Stimulated activated CD4-positive, alpha-beta T cell treated with anti-CD3 and anti-CD28 coated beads, TNF-alpha, amount 100 ng/mL, for 24 hours (primary cell): Measurements from ENCODE around the gene MIF.
"Not testable (repeated sequence)": the region's sequence is repeated elsewhere in the genome, so short reads cannot be mapped to it uniquely, and the experiment has no call there.

Experiments used
- DNase-seq, 3 experiments: peaks; one replicate each; pipeline ENCODE4 v3.0.0-alpha.2; 2020; ENCODE audit warnings: low read depth in 3 of 3

The MIF gene

DNA sequence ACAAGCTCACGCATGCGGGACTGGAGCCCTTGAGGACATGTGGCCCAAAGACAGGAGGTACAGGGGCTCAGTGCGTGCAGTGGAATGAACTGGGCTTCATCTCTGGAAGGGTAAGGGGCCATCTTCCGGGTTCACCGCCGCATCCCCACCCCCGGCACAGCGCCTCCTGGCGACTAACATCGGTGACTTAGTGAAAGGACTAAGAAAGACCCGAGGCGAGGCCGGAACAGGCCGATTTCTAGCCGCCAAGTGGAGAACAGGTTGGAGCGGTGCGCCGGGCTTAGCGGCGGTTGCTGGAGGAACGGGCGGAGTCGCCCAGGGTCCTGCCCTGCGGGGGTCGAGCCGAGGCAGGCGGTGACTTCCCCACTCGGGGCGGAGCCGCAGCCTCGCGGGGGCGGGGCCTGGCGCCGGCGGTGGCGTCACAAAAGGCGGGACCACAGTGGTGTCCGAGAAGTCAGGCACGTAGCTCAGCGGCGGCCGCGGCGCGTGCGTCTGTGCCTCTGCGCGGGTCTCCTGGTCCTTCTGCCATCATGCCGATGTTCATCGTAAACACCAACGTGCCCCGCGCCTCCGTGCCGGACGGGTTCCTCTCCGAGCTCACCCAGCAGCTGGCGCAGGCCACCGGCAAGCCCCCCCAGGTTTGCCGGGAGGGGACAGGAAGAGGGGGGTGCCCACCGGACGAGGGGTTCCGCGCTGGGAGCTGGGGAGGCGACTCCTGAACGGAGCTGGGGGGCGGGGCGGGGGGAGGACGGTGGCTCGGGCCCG is at the start of gene MIF:
Gene MIF, plus strand, starts transcription at position 439 of the 765 bp plus-strand sequence. Its CDS starts 92 bp downstream, at position 531.
- DNase-seq = peak; percentile 93 to 97 (median 97)

- DNase-seq = no peak
Observed at GRCh38 chr22:23844739-23845202, 49.4 kb upstream of the MIF start.

GRCh38 chr22:23845265-23846080 is 48.7 kb upstream of the MIF start:
- DNase-seq = no peak

GRCh38 chr22:23846081-23846469 is 48.1 kb upstream of the MIF start:
- no peak for DNase-seq

DNA sequence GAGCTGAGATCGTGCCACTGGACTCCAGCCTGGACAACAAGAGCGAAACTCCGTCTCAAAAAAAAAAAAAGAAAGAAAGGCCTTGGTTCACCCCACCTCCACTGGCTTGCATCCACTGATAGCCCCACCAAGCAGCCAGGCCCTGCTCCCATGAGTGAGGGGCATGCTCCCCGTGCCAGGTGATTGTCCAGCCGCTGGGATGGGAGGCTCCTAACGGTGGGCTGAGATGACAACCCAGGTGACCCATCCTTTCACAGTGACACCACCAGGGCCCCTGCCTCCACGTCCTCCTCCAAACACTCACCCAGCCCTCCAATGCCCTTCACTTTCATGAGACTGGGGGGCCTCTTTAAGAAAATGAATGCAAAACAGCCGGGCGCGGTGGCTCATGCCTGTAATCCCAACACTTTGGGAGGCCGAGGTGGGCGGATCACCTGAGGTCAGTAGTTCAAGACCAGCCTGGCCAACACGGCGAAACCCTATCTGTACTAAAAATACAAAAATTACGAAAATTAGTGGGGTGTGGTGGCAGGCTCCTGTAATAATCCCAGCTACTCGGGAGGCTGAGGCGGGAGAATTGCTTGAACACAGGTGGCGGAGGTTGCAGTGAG is 46.8 kb upstream of the MIF start:
- DNase-seq = no peak

DNA sequence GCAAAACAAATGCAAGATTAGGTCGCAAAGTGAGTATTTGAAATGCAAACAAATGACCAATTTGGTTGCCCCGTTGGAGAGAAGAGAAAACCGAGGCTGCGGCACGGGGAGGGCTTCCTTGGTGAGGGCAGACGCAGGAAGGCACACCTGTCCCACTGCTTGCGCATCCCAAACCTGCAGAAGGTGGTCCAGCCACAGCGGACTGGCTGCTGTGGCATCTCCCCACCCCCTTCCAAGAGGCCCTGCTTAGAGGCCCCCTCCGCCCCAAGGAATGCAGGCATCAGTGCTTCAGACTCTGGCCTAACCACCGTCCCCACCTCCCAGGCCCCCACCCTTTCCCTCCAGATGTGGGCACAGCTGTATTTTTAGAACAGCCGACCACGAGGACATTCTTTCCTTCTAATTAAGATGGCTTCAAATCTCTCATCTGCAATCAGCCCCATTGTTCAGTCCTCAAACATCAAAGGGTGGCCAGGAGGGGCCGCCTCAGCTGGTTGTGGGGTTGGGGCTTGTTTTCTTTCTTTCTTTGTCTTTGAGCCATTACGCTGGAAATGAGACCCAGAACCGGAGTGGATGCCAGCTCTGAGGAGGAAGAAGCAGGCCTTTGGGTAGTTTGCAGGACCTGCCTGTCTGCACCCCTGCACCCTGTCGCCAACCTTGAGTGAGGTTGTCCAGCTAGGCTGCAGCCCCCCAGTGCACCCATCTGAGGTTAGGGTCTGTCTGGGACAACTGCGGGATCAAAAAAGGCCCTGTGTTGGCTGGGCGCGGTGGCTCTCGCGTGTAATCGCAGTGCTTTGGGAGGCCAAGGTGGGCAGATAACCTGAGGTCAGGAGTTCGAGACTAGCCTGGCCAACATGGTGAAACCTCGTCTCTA is 46.0 kb upstream of the MIF start:
- DNase-seq = no peak

DNA sequence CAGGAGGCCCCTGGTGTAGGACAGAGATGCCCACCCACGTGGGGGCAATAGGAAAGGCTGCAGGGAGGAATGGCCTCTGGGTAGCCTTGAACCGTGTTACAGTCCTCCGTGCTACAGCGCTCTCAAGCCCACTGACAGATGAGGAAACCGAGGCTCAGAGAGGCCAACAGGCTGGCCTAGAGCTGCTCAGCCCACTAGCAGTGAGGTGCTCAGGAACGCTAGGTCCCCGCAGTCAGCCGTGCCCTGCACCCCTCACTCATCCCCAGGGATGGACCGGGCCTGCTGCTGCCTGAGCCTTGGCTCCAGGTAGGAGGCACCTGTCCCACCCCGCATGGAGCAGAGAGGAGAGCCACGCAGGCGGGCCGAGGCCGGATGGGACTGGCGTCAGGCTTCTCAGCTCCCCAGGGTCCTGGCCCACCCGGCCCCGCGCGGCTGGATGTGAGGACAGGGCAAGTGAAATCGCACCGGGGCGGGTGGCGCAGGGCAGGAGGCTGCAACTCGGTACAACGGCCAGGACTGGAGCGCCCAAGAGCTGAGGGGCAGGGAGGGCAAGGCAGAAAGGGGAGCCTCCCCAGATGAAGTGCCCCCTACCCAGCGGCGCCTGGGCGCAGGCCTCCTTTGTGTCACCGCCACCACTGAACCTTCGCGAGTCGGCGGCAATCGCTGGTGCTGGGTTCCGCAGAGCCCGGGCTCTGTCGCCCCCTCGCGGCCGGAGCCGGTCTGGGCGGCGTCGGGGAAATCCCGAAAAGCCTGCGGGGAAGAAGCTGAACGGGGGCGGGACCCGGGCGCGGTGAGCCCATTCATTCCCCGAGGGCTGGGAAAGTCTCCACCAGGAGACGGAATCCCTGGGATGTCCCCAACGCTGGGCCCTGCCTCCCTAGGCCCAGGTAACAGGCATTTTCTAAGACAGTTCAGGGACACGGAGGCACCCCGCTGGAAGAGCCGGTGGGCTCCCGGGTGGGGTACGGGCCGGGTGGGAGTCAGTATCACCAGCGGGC is 44.9 kb upstream of the MIF start:
- peak; percentile 77 to 85 (median 82) for DNase-seq

- DNase-seq = no peak
Observed at GRCh38 chr22:23850136-23850611, 44.0 kb upstream of the MIF start.

DNA sequence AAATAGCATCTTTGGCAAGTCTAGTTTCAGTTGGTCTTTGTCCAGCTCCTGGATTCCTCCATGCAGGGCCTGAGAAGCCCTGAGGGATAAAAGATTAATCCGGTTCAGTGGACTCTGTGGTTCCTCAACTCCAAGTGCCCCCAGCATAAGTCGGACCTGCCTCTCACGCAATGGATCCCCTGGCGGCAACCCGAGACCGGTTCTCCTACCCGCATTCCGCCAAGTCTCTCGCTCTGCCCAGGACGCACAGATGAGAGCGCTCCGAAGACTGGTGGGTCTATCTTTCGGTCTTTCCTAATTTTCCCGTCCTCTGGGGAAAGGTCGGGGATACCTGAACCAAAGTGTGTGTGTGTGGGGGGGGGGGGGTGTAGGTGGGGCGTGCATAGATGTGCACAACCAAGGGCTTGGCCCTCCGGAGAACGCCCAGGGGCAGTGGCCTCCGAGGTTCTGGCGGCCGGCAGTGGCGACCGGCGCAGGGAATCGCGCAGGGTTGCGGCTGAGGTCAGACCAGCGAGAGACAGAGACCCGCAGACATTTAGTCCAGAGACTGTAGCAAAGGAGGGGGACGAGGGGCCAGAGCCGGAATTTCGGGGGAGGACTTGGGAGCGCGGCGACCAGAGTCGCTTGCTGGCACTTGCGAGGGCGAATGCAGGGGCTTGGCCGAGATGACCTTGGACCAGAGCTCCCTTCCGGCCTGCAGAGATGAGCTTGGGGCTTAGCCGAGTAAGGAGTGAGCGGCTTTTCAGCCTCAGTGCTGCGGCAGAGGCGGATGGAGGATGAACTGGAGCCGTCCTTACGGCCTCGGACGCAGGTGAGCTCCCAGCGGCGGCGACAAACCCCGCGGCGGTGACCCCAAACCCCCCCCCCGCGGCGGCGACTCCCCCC is 37.2 kb upstream of the MIF start:
- no peak for DNase-seq

DNA sequence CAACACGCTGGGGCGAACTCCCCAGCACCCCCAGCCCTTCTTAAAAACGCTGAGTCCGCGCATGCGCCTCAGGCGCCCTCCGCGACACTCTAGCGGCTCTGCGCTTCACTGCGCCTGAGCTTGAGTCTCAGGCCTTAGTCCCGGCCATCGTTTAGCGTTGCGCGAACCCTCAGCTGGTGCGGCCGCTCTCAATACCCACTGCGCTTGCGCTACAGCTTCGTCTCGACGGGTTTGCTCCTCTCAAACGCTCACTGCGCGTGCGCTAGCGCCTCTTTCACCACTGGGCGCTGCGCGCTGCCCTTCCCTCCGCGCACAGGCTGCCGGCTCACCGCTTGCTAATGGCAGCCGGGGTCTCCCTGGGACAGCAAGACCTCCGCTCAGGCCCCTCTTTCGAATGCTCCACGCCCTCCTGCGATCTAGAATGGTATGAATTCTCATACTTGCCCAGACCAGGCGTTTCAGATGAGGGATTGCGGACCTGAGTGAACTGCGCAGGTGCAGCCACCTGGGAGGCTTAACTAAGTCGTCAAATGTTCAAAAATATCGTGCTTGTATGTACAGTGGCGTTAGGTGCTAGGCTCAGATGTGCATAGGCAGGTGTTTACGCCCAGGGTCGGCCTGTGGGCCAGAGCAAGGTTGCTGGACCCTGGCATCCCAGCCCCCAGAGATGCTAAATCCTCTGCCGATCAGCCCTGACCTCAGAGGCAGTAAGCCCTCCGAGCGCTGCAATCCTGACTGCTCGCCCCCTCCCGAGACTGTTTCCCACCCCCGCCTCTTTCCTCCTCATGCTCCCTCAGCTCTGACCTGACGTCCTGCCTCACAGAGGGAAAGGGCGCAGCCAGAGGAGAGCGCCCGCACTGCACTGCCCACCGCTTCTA is 36.3 kb upstream of the MIF start, which contains the start of gene SLC2A11:
Gene SLC2A11, plus strand, starts transcription at position 270 of the 878 bp plus-strand sequence. Its CDS starts 125 bp downstream, at position 395.
- DNase-seq = peak; percentile 83 to 95 (median 89)

- DNase-seq = no peak
Observed at GRCh38 chr22:23858484-23858815, 35.7 kb upstream of the MIF start.

- DNase-seq = no peak
Observed at GRCh38 chr22:23859201-23859600, 35.0 kb upstream of the MIF start.

DNA sequence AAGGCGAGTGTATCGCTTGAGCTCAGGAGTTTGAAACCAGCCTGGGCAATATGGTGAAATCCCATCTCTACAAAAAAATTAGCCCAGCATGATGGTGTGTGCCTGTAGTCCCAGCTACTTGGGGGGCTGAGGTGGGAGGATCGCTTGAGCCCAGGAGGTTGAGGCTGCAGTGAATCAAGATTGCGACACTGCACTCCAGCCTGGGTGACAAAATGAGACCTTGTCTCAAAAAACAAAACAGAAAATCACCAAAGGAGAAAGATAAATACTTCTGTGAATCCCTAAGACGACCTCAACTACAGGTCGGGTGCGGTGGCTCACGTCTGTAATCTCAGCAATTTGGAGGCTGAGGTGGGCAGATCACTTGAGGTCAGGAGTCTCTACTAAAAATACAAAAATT is 34.0 kb upstream of the MIF start:
- DNase-seq = not testable (repeated sequence)

DNA sequence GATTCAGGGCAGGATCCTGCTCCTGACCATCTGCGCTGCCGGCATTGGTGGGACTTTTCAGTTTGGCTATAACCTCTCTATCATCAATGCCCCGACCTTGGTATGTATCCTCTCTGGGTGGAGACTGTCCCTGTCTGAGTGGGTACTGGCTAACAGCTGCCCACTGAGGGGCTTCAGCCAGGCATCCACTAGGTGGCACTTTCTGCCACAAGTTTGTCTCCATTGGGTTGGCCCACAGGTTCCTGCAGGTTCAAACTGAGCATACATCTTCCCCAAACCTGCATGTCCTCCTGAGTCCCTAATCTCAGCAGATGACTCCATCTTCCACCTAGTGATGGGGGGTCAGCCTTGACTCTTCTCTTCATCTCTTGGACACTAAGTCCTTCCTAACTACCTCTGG is 32.1 kb upstream of the MIF start:
- no peak for DNase-seq

DNA sequence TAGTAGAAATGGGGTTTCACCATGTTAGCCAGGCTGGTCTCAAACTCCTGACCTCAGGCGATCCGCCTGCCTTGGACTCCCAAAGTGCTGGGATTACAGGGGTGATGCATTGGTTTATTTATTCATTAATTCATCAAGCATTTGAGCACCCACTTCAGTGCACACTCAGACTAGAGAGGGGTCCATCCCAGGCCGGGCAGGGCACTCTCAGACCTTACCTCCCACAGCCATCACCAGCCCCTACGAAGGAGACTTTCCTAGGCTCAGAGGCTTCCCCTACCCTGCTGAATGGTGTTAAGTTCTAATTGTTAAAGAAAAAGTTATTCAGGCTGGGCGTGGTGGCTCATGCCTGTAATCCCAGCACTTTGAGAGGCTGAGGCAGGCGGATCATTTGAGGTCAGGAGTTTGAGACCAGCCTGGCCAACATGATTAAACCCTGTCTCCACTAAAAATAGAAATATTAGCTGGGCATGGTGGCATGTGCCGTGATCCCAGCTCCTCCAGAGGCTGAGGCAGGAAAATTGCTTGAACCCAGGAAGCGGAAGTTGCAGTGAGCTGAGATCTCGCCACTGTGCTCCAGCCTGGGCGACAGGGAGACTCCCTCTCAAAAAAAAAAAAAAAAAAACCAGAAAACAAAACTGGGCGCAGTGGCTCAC is 29.6 kb upstream of the MIF start:
- DNase-seq = not testable (repeated sequence)

- DNase-seq = no peak
Observed at GRCh38 chr22:23868580-23868979, 25.6 kb upstream of the MIF start.

DNA sequence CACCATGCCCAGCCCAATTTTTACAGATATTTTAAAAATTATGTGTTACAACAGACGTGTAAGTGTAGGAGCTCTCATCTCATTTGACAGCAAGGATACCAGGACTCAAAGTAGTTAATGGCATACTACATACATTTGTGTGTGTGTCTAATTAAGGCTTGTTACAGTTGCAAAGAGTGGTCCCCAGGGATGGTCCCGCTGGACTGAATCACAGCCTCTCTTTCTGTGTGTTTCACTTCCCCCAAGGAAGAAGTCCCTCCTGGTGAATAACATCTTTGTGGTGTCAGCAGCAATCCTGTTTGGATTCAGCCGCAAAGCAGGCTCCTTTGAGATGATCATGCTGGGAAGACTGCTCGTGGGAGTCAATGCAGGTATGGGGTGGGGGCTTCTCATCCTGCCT is 19.3 kb upstream of the MIF start:
- DNase-seq = no peak

- DNase-seq = no peak
Observed at GRCh38 chr22:23875801-23876200, 18.4 kb upstream of the MIF start.
